Measurements from ENCODE around the gene APP. TPM values are rescaled to one million over a fixed set of nuclear protein-coding genes. Genes with fewer than 3 reads are reported as not detected.

Gene APP
- total and polyA plus RNA-seq, 10 of the 15 experiments (the other 5 are each of a cell fraction or from before 2014, with no cell fraction given), result 8.8 to 94.9 (median 51.0) TPM

- TF ChIP-seq BCLAF1 (IDR thresholded peaks at IDR 0.05) (no peak), ZNF592 (IDR thresholded peaks at IDR 0.05) (0 out of 2 replicates have a peak, but pooled peaks have one; percentile 35), BACH1 (IDR thresholded peaks at IDR 0.05; ENCODE audit: borderline replicate concordance) (0 out of 2 replicates have a peak, but pooled peaks have one; percentile 67), MXI1 (IDR thresholded peaks at IDR 0.05; ENCODE audit: low read depth, low read length) (no peak), RBBP5 (conservative IDR thresholded peaks at IDR 0.05) (no peak), USF1 (IDR thresholded peaks at IDR 0.05; ENCODE audit: borderline replicate concordance, extremely low read length, insufficient read depth, low read depth, low read length) (peak; percentile 81), YY1 (IDR thresholded peaks at IDR 0.05; ENCODE audit: low read depth, low read length) (peak; percentile 51; the same call in 1 of the 2 replicates), IKZF1 (conservative IDR thresholded peaks at IDR 0.05) (peak; percentile 81), RB1 (IDR thresholded peaks at IDR 0.05; ENCODE audit: borderline replicate concordance) (0 out of 2 replicates have a peak, but pooled peaks have one; percentile 56), BRCA1 (IDR thresholded peaks at IDR 0.05; ENCODE audit: low read depth, low read length) (no peak), MAX (IDR thresholded peaks at IDR 0.05; ENCODE audit: low read depth, low read length) (peak; percentile 41; the same call in 1 of the 2 replicates), TCF12 (IDR thresholded peaks at IDR 0.05; ENCODE audit: low read depth, low read length) (peak; percentile 53; the same call in 1 of the 2 replicates), KLF5 (IDR thresholded peaks at IDR 0.05; ENCODE audit: partially characterized antibody) (no peak), GATAD2B (conservative IDR thresholded peaks at IDR 0.05; ENCODE audit: low read depth) (peak; percentile 63; the same call in 1 of the 2 replicates), POU2F2 (IDR thresholded peaks at IDR 0.05; ENCODE audit: borderline replicate concordance, low read depth, low read length) (0 out of 3 replicates have a peak, but pooled peaks have one; percentile 18), ZNF207 (IDR thresholded peaks at IDR 0.05; ENCODE audit: borderline replicate concordance) (peak; percentile 82; the same call in 1 of the 2 replicates), SMAD1 (IDR thresholded peaks at IDR 0.05; ENCODE audit: low read depth, partially characterized antibody) (no peak), SPI1 (IDR thresholded peaks at IDR 0.05; ENCODE audit: borderline replicate concordance, insufficient read depth, low read depth, low read length) (no peak), EGR1 (IDR thresholded peaks at IDR 0.05; ENCODE audit: borderline replicate concordance in 1 of 2, low read depth in 2 of 2, low read length in 2 of 2) (no peak), ZNF384 (IDR thresholded peaks at IDR 0.05; ENCODE audit: borderline replicate concordance, low read depth, low read length) (no peak)
Measured at GRCh38 chr21:26170471-26171257, at the start of gene APP (continued).

Measured in GM12878 (cell line).